DMS 273 (cell line): Measurements from ENCODE around the gene PITPNC1.
"Not testable (repeated sequence)": the region's sequence is repeated elsewhere in the genome, so short reads cannot be mapped to it uniquely, and the experiment has no call there.

ENCODE experiments used
- DNase-seq: peaks from one replicate; lab custom pipeline; 2025; ENCODE audit not compliant: unreplicated experiment; lab: John Stamatoyannopoulos, UW

The PITPNC1 gene

GRCh38 chr17:67456103-67456502 lies 79.0 kb downstream of the PITPNC1 start:
- no peak for DNase-seq

- no peak for DNase-seq
Observed at GRCh38 chr17:67456889-67457288, 79.8 kb downstream of the PITPNC1 start.

DNA sequence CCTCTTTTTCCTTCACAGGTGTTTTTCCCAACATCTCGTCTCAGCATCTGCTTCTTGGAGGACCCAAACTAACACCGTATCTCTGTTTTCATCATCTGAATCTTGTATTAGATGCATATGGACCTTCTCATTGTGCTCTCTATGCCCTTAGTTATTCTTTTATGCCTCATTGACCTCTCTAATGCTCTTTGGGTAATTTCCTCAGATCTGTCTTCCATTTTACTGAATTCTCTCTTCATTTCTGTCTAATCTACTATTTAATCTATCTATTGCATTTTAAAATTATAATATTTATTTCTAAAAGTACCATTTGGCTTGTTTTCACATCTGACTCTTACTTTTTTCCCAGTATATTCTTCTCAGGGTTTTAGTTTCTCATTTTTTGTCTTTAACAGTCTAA lies 81.1 kb downstream of the PITPNC1 start:
- DNase-seq: no peak

GRCh38 chr17:67459985-67460384 lies 82.9 kb downstream of the PITPNC1 start:
- DNase-seq: no peak

DNA sequence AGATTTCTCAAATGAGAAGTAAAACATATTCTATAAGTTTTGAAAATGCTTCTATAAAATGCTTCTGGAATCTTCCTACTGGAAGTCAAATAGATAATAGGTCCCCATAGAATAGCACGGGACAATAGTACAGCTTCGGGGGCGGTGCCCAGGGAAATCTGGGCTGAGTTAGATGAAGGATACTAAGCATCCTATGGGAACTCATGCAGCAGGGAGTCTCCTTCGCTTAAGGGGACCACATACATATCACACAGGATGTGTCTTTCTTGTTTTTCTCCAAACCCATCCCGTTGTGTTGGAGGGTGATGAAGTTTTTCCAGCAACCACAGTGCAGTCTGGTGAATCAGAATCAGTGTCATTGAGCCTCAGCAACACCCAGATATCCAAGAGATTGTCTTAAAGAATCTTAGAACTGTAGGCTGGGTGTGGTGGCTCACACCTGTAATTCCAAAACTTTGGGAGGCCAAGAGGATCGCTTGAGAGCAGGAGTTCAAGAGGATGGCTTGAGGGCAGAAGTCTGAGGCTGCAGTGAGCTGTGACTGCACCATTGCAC lies 84.2 kb downstream of the PITPNC1 start:
- no peak for DNase-seq

DNA sequence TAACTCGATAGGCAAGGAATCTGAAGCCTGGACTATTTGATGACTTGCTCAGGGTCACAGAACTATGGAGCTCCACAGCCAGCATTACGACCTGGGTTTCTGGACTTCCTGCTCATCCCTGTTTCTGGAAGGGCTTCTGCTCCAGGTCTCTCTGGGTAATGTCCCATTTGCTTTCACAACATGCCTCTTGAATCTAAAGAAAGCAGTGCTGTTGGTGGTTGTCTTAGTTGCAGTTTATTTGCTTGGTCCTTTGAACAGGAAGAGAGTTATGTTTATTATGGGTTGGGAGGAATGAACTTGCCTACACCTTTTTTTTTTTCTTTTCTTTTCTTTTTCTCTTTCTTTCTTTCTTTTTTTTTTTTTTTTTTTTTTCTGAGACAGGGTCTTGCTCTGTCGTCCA lies 84.8 kb downstream of the PITPNC1 start:
- no peak for DNase-seq

GRCh38 chr17:67466251-67466796 lies 89.2 kb downstream of the PITPNC1 start:
- peak; percentile 37 for DNase-seq

- DNase-seq: peak; percentile 84
Observed at GRCh38 chr17:67467500-67468455, 90.7 kb downstream of the PITPNC1 start.

DNA sequence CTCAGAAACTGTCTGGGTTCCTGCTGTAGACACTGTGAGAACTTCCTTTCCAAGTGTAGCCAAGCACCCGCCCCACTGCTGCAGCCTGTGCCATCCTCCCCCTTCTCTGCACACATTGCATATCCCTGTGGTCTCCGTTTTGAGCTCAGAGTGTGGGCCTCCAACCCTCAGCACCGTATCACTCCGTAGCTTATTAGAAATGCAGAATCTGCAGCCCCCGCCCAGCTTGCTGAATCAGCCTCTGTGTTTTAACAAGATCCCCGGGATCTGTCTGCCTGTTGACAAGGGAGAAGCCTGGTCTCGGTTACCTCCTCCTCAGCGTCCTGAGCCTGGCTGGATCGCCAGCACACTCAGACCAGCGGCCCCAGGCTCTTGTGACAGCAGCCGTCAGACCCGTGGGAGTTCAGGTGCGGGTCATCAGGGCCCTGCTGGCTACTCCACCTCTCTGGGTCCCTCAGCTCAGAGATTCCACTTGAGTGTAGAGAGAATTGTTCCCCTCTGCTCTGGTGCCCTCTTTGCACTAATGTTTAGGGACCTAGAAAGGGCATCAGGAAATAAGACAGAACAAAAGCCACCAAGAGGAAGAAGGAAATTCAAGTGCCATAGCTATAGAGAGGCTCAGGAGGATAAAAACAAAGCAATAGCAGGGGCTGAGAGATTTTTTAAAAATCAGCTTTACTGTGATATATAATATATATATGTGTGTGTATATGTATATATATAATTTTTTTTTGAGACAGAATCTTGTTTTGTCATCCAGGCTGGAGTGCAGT lies 92.3 kb downstream of the PITPNC1 start:
- DNase-seq: no peak

GRCh38 chr17:67470163-67470562 lies 93.1 kb downstream of the PITPNC1 start:
- DNase-seq: no peak

DNA sequence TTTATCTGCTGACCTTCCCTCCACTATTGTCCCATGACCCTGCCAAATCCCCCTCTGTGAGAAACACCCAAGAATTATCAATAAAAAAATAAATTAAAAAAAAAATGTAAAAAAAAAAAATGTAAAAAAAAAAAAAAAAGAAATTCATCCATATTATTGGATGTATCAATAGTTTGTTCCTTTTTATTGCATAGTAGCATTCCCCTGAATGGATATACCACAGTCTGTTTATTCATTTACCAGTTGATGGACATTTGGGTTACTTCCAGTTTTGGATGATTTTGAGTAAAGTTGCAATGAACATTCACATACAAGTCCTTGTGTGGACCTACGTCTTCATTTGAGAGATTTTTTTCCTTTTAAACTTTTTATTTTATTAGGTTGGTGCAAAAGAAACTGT lies 94.0 kb downstream of the PITPNC1 start:
- DNase-seq: no peak

- peak; percentile 27 for DNase-seq
Observed at GRCh38 chr17:67472606-67473005, 95.5 kb downstream of the PITPNC1 start.

- no peak for DNase-seq
Observed at GRCh38 chr17:67474081-67474661, 97.1 kb downstream of the PITPNC1 start.

DNA sequence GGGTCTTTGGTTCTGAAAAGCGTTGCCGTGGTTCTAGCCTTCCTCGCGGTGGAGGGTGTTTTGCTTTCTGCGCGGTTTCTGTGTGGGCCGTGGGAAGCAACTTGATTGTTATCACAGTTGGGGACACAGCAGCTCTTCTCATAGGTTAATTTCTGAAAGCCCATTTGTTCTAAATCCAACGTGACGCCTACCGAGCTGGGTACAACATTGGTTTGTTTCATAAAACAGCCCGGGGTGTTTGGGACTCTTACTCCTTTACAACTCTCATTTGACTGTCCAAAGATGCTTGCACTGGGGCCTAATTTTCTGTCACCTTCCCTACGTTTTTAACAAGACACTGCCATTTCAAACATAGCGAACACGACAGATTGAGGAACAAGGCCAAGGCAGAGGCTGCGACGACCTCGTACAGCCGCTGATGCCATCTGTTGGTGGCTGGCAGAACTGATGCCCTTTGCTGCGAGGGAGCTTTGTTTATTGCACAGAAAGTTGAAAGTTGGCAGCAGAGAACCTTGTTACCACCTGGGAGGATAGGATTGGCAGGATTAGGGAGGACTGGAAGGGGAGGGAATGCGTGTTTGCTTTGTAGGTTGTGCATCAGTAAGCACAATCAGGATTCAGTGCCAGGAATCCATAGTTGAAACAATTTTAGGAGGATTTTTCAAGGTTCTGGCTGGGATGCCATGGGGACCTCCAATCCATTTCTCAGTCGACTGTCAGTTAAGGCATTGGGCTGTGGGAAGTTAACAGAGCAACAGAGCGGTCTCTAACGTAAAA lies 98.3 kb downstream of the PITPNC1 start:
- peak; percentile 94 for DNase-seq

- DNase-seq: no peak
Observed at GRCh38 chr17:67476787-67477335, 99.8 kb downstream of the PITPNC1 start.

- DNase-seq: no peak
Observed at GRCh38 chr17:67477687-67478086, 100.6 kb downstream of the PITPNC1 start.

GRCh38 chr17:67478401-67479041 lies 101.4 kb downstream of the PITPNC1 start:
- peak; percentile 44 for DNase-seq

DNA sequence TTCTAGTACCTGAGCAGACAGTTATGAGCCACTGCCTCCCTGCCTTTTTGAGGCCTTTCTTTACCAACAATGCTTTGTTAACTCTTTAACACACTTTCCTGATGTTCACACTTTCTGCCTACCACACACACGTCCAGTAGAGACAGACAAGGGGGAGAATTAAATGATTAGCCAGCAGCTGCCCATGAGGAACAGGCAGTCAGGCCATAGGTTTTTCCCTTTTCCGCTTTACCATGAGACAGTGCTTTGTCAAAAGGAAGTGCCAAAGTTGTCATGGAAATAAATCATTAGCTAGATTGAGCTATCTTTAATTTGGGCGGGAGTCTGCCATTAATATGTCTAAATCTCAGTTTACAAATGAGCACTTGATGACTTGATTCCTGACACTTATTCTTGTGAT lies 102.1 kb downstream of the PITPNC1 start:
- peak; percentile 44 for DNase-seq

DNA sequence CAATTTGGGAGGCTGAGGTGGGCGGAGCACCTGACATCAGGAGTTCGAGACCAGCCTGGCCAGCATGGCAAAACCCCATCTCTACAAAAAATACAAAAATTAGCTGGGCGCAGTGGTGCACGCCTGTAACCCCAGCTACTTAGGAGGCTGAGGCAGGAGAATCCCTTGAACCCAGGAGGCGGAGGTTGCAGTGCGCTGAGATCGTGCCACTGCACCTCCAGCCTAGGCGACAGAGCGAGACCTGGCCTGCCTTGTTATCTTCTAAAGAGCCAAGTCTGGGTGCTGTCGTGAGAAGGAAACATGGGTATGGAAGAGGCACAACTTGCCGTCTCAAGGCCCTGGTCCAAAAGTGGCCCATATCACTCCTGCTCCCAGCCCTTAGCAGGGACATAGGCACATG lies 103.9 kb downstream of the PITPNC1 start:
- not testable (repeated sequence) for DNase-seq
